EH (cell line): Measurements from ENCODE around the gene SMCO2.

Source experiments
- DNase-seq: peaks from one replicate; pipeline ENCODE4 v3.0.0-alpha.2; 2015; ENCODE audit warnings: low read depth

The SMCO2 gene

DNA sequence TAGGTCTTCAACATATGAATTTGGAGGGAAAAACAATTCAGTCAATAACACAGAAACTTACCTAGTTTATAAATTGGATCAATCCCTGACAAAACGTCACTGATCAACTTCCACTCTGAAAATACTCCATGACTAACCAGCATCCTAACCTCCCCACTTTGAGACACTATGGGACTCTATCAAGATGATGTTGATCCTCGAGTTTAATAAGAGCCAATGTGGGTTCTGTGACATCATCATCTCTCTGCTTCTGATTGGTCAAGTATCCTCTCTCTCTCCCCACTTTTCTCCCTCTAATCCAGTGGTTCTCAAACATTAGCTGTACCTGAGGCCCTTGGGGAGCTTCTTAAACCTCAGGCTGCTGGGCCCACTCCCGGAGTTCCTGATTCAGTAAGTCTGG, at the start of gene SMCO2:
SMCO2 (plus strand) TSS at position 301 of the 400 bp plus-strand sequence. CDS start 23,896 bp downstream, outside the sequence.
- no peak for DNase-seq

DNA sequence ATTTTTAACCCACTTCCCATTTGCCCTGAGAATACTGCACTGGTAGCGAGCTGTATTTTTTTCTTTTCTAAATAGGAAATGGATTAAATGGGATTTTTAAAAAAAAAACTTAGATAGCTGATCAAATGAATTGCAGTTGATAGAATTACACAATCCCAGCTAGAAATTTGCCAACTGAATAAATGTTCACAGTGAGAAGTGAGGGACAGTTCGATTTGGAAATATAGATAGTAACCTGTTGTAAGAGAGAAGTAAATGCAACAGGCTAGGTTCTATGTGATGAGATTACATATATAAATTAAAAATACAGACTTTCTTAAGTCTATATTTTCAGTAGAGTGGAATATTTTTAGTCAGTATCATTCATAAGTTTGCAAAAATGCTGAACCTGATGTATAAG, 48.1 kb upstream of the SMCO2 start:
- DNase-seq, result no peak

DNA sequence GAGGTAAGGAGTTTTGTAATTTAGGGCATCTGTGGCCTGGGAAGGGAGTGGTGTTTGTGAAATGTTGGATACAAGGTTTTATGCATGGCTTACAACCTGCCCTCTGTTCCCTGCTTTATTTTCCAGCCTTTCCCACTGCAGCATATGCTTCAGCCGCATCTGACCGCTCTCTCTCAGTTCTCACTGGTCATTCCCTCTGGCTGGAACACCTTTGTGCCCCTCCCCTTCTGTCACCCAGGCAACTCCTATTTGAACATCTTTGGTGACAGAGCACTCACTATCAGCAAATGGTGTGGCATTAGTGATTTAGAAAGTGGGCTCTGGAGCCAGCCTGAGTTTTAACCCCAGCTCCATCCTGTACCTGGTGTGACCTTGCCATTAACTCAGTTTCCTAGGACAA, 47.5 kb upstream of the SMCO2 start:
- no peak for DNase-seq

DNA sequence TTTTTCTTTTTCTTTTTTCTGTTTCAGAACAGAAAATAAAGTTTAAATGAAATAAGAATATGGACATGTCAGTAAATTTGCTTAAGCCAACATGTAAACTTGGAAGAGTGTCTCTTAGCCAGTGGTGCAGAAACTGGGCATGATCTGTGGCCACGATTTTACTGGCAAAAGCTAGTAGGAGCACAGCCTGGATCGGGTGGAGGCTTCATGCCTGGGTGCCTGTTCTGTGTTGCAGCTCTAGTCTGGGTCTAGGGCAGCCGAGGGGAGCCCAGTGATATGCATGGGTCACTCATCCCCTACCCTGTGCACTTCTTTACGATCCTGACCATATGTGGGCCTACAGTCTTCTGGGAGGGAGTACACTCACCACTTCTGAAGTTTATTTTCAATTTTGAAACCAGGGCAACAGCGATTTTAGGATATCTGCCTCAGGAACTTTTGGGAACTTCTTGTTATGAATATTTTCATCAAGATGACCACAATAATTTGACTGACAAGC, 45.6 kb upstream of the SMCO2 start:
- DNase-seq, result peak; percentile 28

DNA sequence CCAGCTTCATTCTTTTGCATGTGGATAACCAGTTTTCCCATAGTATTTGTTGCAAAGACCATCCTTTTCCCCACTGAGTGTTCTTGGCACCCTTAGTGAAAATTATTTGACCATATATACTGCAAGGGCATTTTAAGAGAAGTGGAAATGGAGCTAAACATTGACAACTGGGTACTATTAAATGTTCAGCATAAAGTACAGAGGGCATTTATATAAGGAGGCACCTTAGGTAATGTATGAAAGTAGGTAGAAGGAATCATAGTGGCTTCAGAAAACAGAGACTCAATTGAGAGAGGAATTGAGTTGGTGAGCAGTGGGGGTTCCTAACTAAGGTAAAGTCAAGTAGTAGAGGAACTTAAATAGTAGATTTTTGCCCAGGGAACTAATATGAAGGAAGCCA, 34.5 kb upstream of the SMCO2 start:
- DNase-seq, result no peak

DNA sequence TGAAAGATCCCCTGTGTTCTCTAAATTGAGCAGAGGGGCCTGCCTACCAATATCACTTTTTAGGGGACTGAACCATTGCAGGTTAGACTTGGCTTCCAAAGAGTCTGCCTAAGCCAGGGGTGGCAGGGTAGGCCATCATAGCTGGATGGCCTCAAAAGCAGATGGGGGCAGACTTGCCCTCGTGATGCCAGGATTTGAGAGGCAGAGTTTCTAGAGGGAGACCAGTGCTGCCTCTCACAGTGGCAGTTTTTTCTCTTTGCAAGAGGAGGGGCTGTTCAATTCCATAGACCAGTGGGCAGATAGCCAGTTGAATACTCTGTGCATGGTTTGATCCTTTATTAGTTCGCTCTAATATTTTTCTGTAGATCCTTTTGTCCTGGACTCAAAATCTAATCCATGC, 23.8 kb upstream of the SMCO2 start:
- no peak for DNase-seq

DNA sequence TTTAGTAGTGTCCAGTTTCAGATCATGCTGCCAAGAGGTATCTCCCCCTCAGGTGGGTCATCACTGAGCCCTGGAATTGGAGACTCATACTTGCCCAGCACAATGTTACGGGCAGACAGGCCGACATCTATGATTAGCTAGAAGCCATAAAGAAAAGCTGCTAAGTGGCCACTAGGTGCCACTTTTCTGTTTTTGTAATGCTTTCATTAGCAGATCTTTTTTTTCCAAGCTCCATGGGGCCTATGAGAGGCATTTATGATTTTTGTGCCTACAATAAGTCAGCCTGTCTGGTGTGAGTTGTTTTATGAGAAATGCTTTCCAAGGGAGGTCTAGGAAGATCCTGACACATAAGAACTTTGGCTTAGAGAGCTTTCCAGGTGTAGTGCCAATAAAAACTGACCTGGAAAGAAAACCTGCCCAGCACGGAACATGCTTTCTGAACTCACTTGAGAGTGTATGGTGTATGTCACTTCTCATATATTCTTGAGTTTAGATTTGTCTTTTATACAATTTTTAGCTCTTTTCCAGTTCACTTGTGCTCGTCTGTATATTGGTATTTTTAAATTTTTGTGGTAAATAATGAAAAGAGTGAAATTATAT, 21.8 kb upstream of the SMCO2 start:
- DNase-seq, result peak; percentile 70

DNA sequence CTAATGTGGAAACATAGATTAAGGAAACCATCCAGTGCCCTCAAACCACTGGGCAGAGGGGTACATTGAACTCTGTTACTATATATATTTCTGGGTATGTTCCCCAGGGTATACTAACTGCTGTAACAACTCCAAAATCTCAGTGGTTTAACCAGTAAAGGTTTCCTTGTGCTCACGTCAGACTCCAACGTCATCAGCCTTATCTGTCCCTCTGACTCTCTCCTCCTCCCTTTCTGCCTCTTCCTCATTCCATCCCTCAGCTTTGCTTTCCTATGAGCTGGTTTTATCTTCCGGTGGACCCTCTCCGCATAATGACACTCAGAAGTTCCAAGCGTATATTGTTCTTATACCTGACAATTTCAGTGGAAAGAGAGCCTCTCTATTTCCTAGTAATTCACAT, 21.2 kb upstream of the SMCO2 start:
- DNase-seq, result no peak

DNA sequence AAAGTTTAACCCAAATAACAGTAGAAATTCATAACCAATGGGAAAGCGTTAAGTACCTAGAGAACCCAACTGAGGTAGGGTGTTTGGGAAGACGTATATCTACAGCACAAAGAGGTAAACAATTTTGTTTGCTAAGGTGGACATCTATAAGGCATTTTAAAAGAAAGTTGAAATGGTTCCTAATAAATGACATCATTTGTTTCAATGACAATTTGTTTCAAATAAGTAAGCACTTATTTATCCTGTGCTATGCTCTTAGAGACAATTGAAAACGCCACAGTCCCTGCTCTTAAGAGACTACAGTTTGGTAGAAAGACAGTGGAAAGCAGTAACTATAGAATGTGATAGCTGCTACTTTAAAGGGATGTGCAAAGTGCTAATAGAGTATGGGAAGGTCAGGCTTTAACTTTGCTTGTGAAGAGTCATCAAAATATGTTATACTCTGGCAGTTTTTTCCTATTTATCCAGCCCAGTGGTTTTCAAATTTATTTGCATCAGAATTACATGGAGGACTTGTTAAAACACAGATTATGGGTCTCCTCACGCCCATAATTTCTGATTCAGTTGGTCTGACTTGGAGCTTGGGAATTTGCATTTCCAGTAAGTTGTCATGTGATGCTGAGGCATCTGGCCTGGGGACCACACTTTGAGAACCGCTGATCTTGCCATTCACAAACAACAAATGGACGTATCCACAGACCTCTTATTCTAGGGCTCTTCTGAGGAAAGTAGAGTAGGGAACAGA, 19.6 kb upstream of the SMCO2 start:
- no peak for DNase-seq

DNA sequence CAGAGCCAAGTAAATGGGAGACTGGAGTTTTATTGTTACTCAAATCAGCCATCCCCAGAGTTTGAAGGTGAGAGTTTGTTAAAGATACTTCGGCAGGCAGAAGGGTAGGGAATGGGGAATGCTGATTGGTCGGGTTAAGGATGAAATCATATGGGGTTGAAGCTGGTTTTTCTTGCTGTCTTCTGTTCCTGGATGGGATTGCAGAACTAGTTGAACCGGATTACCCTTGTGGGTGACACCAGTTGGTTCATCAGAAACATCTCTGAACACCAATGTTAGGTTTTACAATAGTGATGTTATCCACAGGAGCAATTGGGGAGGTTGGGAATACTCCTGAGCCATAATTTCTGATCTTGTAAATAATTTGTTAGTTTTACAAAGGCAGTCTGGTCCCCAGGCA, 18.7 kb upstream of the SMCO2 start:
- no peak for DNase-seq

DNA sequence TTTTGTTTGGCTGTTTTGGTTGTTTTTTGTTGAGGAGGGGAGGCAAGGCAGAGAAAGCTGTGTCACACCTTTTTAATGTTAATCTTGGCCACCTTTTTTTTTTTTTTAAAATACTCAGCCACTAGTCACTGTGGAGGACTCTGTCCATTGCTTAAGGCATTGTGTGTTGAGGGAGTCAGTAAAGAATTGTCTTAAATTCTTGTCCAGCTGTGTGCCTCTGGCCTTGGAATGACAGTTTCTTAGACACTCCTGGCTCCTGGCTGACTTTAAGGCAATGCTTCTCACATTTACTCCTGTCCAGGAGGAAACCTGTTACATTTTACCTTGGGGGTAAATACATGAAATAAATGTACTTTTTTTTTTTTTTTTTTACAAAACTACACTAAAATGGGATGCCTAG, 18.1 kb upstream of the SMCO2 start:
- no peak for DNase-seq

DNA sequence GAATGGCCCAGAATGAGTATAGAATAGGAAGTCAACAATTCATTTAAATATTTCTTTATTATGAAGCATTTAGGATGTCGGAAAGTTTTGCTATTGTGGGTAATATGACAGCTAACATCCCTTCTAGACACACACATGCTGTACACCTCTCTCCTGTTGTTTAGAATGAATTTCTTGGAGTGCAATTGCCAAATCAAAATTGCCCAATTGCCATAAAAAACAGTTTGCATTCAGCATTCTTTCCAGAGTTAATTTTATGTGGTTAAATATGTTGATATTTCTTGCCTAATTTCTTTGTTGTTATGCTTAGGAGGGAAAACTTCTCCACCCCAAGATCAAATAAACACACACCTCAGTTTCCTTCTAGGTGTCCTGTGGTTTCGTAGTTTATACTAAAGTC, 16.9 kb upstream of the SMCO2 start:
- DNase-seq, result no peak

DNA sequence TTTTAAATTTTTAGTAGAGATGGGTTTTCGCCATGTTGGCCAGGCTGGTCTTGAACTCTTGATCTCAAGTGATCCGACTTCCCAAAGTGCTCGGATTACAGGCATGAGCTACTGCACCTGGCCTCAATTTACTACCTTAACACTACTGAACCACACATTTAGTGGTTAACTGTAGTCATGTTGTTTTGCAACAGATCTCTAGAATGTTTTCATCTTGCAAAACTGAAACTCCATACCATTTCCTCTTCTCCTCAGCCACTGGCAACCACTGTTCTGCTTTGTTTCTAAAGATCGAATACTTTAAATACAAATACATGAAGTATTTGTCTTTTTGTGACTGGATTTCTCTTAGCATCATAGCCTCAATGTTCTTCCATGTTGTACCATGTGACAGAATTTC, 15.4 kb upstream of the SMCO2 start:
- DNase-seq, result no peak

DNA sequence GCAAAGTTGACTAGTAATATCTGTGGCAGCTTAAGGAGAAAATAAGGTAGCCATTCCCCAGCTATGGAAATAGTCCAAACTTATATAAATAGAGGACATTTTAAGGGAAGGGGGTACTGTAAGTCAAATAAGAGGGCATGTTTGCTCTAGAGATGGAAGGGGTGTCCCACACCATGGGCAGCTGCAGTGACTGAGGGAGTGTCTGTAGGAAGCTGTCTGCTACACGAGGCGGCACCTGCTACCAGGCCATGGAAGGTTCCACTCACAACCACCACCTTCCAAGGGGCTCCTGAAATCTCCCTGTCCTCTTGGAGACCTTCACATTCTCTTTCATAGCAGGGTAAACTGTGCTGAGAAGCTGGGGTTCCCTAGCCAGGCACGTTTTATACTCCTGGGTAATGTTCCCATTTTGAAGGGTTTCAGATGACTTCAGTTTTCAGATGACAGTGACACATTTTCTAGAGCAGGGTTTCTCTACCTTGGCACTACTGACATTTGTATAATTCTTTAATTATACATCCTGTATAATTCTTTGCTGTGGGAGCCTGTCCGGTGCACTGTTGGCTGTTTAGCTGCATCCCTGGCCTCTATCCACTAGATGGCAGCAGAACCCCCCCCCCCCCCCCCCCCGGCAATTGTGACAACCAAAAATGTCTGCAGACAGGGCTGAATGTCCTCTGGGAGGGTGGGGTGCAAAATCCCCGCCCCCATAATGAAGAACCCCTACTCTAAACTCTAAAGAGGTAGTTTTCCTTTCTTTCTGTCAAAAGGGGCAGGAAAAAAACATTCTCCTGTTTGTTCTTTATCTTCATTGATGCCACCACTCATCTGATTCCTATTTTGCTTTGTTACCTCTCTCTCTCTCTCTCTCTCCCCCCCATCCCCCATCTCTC, 11.6 kb upstream of the SMCO2 start:
- DNase-seq, result peak; percentile 31

DNA sequence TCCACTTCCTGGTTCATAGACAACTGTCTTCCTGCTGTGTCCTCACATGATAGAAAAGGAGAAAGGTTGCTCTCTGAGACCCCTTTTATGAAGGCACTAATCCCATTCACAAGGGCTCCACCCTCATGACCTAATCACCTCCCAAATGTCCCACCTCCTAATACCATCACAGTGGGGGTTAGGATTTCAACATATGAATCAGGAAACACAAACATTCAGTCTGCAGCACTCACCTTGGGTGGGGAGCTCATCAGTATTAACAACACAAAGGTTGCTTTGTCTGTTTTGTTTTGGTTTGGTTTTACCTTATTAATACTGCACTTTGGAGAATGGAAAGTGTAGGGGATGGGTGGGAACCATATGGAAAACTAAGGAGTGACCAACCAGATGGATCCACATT, 10.5 kb upstream of the SMCO2 start:
- DNase-seq, result no peak

DNA sequence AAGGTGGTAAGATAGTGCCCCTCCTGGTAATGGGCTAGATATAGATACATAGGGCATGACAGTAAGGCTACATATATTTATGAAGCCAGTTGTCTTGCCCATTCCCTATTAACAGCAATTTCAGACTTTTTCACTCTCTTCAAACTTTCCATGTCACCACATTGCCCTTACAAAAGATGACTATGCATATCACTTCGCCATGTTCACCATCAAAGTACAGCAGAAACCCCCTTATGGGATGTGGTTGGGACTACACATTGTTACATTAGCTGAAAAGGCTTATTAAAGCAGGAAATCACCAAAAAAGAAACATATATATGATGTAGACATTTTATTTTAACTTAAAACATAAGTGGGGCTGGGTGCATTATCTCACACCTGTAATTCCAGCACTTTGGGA, 9.8 kb upstream of the SMCO2 start:
- DNase-seq, result no peak

DNA sequence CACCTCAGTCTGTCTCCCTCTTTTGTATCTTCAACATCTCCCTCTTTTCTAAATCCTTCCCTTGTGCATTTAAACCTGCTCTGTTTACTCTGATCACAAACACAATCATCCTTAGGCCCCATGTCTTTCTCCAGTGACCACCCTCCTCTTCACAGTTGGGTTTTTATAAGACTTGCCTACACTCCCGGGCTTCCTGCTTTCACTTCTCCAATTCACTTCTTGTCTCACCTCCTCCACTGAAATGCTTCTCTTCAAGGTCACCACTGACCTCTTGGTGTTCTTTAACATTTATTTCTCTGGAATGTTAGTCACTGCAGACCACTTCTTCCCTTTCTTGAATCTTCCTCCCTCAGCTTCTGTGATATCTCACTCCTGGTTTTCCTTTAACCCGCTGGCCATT, 8.7 kb upstream of the SMCO2 start:
- DNase-seq, result no peak

DNA sequence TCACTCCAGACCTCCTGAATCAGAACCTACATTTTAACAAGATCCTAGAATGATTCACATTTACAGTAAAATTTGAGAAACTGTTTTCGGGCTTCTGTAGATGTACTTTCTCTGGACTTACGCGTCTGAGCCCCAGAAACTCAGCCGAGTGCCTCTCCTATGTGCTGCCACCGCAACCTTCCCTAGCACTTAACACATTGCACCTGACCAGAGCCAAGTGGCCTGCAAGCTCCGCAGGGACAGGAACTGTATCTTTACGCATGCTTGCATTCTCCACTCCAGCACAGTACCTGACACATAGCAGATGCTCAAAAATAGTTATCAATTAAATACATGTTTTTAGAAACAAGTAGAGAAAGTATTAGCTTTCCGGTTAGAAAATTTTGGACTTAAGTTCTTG, 1.2 kb downstream of the SMCO2 start:
- no peak for DNase-seq

DNA sequence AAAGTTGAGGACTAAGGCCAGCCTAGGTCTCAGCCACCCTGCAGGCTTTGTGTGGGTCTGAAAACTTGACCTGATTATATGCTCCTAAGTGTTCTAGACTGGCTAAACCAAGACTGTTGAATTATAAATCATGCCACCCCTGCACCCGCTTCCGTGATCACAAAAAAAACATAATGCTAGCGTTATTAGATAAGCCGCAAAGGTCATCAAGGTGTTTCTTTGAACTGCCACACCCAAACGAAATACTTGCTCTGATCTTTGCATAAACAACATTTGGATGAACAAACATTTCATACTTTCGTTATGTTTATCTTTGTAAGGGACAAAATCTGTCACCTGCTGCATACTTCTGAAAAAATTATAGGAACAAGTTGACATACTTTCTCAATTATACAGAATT, 2.5 kb downstream of the SMCO2 start:
- no peak for DNase-seq

DNA sequence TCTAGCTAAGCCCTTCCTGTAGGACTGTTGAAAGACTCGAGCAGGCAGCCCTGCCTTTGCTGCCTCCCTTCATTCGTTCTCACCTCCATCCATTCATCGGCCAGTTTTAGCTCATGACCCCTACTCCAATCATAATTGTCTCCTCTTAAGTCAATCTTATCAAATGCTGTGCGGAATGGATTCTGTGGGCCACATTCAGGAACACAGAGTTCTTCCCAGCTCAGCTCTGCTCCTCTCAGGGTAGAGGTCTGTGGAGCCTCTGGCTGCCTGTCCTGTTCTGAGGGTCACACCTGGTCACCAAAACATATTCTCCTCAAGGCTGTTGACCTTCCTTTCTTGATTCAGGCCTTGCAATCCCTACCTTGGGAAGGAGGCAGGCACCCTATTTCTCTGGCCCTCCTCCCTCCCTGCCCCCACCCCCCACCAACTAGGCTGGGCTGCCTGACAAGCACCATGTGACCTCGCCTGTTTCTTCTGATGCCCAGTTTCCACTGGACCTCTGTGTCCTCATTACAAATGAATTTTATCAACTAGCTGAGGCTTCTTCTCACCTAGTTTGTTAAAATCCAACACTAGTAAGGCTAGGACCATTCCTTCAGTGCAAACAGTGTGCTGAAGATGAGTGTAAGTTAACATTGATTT, 3.5 kb downstream of the SMCO2 start:
- no peak for DNase-seq

DNA sequence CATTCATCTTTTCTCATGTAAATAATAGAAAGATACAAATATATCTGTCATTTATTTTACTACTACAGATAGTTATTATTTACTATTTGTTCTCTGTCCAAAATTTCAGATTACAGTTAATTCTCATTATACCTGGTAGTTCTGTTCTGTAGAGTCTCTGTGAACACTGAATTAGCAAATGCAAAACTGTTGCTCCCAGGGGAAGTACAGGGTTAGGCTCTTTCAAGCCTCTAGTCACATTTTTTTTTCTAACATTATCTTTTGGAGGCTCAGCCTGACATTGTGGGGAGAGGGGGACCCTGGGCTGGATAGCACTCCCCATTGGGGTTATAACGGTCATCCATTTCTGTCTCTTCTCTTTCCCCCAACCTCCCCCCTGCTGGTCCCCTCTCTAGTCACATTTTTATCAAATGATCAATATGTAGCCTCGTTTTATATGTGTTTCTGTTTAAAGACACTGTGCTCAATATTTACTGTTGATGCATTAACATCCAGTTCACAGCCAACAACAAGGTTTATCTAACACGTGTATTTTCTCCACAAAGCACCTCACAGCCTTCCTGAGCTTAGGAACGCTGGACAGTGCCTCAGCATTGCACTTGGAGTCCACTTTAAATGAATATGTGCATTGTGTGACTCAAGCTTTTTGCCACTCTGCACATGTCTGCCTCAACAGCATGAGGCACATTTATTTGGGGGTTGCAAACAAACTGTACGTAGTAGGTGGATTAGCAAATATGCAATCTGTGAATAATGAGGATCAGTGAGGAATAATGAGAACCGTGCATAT, 4.7 kb downstream of the SMCO2 start:
- DNase-seq, result no peak

DNA sequence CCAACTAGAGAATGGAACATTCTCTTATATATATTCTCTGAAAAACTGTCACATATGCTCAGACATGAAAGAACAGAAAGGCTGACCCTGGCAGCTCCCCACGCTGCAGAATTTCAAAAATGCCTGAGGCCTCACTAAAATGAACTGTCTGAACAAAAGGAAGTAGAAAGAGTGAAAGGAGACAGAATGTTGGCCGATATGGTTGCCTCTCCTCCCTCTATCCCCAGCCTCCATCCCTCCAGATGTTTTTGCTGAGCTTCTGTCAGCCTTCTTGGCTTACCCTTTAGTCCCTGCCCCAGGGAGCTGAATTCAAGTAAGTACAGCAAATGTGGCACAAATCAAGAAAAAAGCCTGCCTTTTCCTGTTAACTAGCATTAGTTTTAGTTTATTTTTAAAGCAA, 6.9 kb downstream of the SMCO2 start:
- no peak for DNase-seq
